Parietal lobe (tissue), 1 donor: Measurements from ENCODE around the gene SHLD2. TPM values are rescaled to one million over a fixed set of nuclear protein-coding genes. Genes with fewer than 3 reads are reported as not detected.

Experiments used
- total RNA-seq: library from RNA; depleted of rRNA; stranded (reverse); fragments of >200 nt; gene quantifications from one replicate; pipeline ENCODE4 v1.2.3, GENCODE V29; 2014

SHLD2 gene
- 26.9 TPM for total RNA-seq

GRCh38 chr10:87094373-87095235 lies at the start of gene SHLD2, which contains the start of gene GLUD1:
Gene SHLD2 (plus strand): TSS chr10:87095206. CDS start chr10:87151355, 56,149 bp downstream.
Gene GLUD1 (minus strand): TSS chr10:87094843. CDS start chr10:87094769, 74 bp downstream.

DNA sequence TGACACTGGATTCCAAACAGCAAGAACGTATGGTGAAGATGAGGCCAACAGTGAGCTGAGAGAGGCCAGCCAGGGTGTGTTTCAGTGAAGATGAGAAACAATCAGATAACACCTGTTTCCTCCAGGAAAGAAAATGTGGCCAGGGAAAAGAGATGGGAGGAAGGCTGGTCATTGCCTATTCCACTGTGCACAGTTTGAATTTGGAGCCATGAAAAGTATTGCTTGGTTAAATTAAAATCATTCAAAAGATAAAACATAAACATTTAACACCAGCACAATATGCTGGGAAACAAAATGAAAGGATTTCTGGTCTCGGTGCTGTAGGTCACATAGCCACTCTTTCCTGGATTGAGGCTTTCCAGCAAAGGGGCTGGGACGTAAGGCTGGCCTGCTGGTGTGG lies 130.1 kb downstream of the SHLD2 start, which contains the start of gene NUTM2A:
Gene NUTM2A, plus strand, starts transcription at position 301 of the 400 bp plus-strand sequence. CDS start 383 bp downstream, outside the sequence.

Other genes starting within 250 kb of the SHLD2 start
- gene MMRN2, start 137.6 kb upstream of the SHLD2 start, total RNA-seq, result 5.9 TPM
- 2.8 TPM for gene SNCG, start 136.6 kb upstream of the SHLD2 start, total RNA-seq
- gene ADIRF, start 126.7 kb upstream of the SHLD2 start, total RNA-seq, result not detected
- not detected for gene FAM25A, start 74.9 kb upstream of the SHLD2 start, total RNA-seq
- 162 TPM for gene GLUD1, start 363 bp upstream of the SHLD2 start, total RNA-seq
- gene NUTM2A, start 130.2 kb downstream of the SHLD2 start, total RNA-seq, result 3.1 TPM